PC-9 (cell line): Measurements from ENCODE around the gene CYTH3. TPM values are rescaled to one million over a fixed set of nuclear protein-coding genes. Genes with fewer than 3 reads are reported as not detected.
"Not testable (repeated sequence)": the region's sequence is repeated elsewhere in the genome, so short reads cannot be mapped to it uniquely, and the experiment has no call there.

ENCODE experiments used
- BruUV-seq: library from RNA; stranded (reverse); fragments of 400-500 nt; replicated peaks from 2 replicates; lab custom pipeline; 2021; lab: Mats Ljungman, UMichigan
- CTCF ChIA-PET: fragments of 300-600 bp; sonication (Branson Sonifier 250); formaldehyde crosslinking; loops from one replicate; lab custom pipeline; 2022; ENCODE audit warnings: antibody characterized with exemption; lab: Charles Lee
- POLR2A ChIA-PET: fragments of 300-600 bp; sonication (Branson Sonifier 250); formaldehyde crosslinking; loops from one replicate; lab custom pipeline; 2022; ENCODE audit warnings: antibody characterized with exemption; ENCODE audit not compliant: unreplicated experiment; lab: Charles Lee
- DNase-seq, 2 experiments: peaks; one replicate each; pipeline versions ENCODE4 v3.0.0 to v3.0.0-alpha.2; 2015 to 2022; ENCODE audit warnings: mixed read lengths in 1 of 2
- H2AFZ ChIP-seq: fragments of 200-600 bp; sonication (generic); 2 replicates; pipeline ENCODE4 v1.8.1; 2017; ENCODE audit warnings: antibody characterized with exemption
- H3F3A ChIP-seq: fragments of 200-600 bp; sonication (generic); 2 replicates; pipeline ENCODE4 v1.8.1; 2017; ENCODE audit warnings: antibody characterized with exemption, mild to moderate bottlenecking, low read depth; ENCODE audit not compliant: insufficient read depth
- H3K27ac ChIP-seq: fragments of 200-600 bp; sonication (generic); 2 replicates; pipeline ENCODE4 v1.6.1; 2016; ENCODE audit warnings: mixed run types
- H3K27me3 ChIP-seq: fragments of 200-600 bp; sonication (generic); 2 replicates; pipeline ENCODE4 v1.6.1; 2016; ENCODE audit warnings: low read depth, mixed run types; ENCODE audit not compliant: insufficient read depth
- H3K36me3 ChIP-seq: fragments of 200-600 bp; sonication (generic); 2 replicates; pipeline ENCODE4 v1.6.1; 2016; ENCODE audit warnings: low read depth, mixed run types
- H3K4me1 ChIP-seq: fragments of 200-600 bp; sonication (generic); replicated peaks from 2 replicates; pipeline ENCODE4 v1.6.1; 2016; ENCODE audit warnings: mixed run types; ENCODE audit not compliant: insufficient read depth
- H3K4me2 ChIP-seq: fragments of 200-600 bp; sonication (generic); 2 replicates; pipeline ENCODE4 v1.6.1; 2017; ENCODE audit warnings: mixed run types
- H3K4me3 ChIP-seq: fragments of 200-600 bp; sonication (generic); 2 replicates; pipeline ENCODE4 v1.6.1; 2016; ENCODE audit warnings: mixed run types
- H3K79me2 ChIP-seq: fragments of 200-600 bp; sonication (generic); 2 replicates; pipeline ENCODE4 v1.6.1; 2017; ENCODE audit warnings: low read depth, mixed run types
- H3K9me2 ChIP-seq: fragments of 200-600 bp; sonication (generic); 2 replicates; pipeline ENCODE4 v1.8.1; 2017; ENCODE audit warnings: mild to moderate bottlenecking; ENCODE audit not compliant: insufficient read depth
- H3K9me3 ChIP-seq: fragments of 200-600 bp; sonication (generic); 2 replicates; pipeline ENCODE4 v1.8.1; 2016; ENCODE audit warnings: low read depth; ENCODE audit not compliant: insufficient read depth
- H4K20me1 ChIP-seq: fragments of 200-600 bp; sonication (generic); 2 replicates; pipeline ENCODE4 v1.8.1; 2017; ENCODE audit not compliant: insufficient read depth
- CTCF ChIP-seq: fragments of 200-600 bp; sonication (generic); conservative IDR thresholded peaks from 2 replicates; pipeline ENCODE4 v1.6.1; 2017; ENCODE audit warnings: mixed run types, antibody characterized with exemption, mild to moderate bottlenecking, moderate library complexity
- EZH2 ChIP-seq: fragments of 200-600 bp; sonication (generic); IDR thresholded peaks from 2 replicates; pipeline ENCODE4 v1.8.0; 2017; ENCODE audit warnings: antibody characterized with exemption, low read depth
- intact Hi-C: fragments of 100-400 bp; cut with micrococcal nuclease; formaldehyde crosslinking; loops from one replicate; pipeline ENCODE4 v1.10.0; 2022; ENCODE audit not compliant: unreplicated experiment
- total RNA-seq: library from RNA; stranded (reverse); gene quantifications from 2 replicates; pipeline ENCODE4 v1.2.3, GENCODE V29; 2021

CYTH3 gene
- total RNA-seq, 1 experiment from 2014 or later: 84.4 TPM

- Histone ChIP-seq H3K9me3 (no peaks in the 10 kb centered on the region), H3K79me2 (0 out of 2 replicates have a peak, but pooled peaks cover 27% of the 10 kb centered on the region), H4K20me1 (peaks cover 11% of the 10 kb centered on the region), H3K9me2 (no peaks in the 10 kb centered on the region), H3K27me3 (no peaks in the 10 kb centered on the region), H3K27ac (no peak overlapping the region), H3K4me2 (no peak overlapping the region), H3K36me3 (no peaks in the 10 kb centered on the region), H2AFZ (no peak overlapping the region), H3F3A (peaks cover 12% of the 10 kb centered on the region; the same call in 1 of the 2 replicates), H3K4me3 (no peak overlapping the region), H3K4me1 (peaks cover 10% of the 10 kb centered on the region; the same call in 1 of the 2 replicates)
- POLR2A ChIA-PET: no interaction called here
- DNase-seq: no peak
- CTCF ChIA-PET: interaction anchor here (0.6 kb wide), 1 partner anchor 39 kb away, joined by 3 read pairs; no protein-coding TSS in a partner anchor
- no TSS peak for BruUV-seq
- TF ChIP-seq EZH2: no peak
- intact Hi-C loops: no loop called here
These were observed 43.8 kb downstream of the CYTH3 start for GRCh38 chr7:6228361-6229229.

GRCh38 chr7:6227294-6227846 lies 45.1 kb downstream of the CYTH3 start:
- Histone ChIP-seq H3K27ac (no peak overlapping the region), H3K4me1 (peaks cover 10% of the 10 kb centered on the region; the same call in 1 of the 2 replicates), H3K79me2 (peaks cover 35% of the 10 kb centered on the region; the same call in 1 of the 2 replicates), H3K36me3 (no peaks in the 10 kb centered on the region), H3F3A (peaks cover 12% of the 10 kb centered on the region; the same call in 1 of the 2 replicates), H3K9me2 (no peaks in the 10 kb centered on the region), H4K20me1 (peaks cover 11% of the 10 kb centered on the region), H3K9me3 (no peaks in the 10 kb centered on the region), H3K27me3 (no peaks in the 10 kb centered on the region), H3K4me3 (no peak overlapping the region), H2AFZ (no peak overlapping the region), H3K4me2 (no peak overlapping the region)
- ChIA-PET CTCF (no interaction called here), POLR2A (no interaction called here)
- intact Hi-C loops: no loop called here
- no peak for TF ChIP-seq EZH2
- no peak for DNase-seq
- BruUV-seq: no TSS peak

- Histone ChIP-seq H3K4me3 (no peak overlapping the region), H2AFZ (no peak overlapping the region), H3K79me2 (peaks cover 34% of the 10 kb centered on the region; the same call in 1 of the 2 replicates), H3K27me3 (no peaks in the 10 kb centered on the region), H3K27ac (no peak overlapping the region), H3K36me3 (no peaks in the 10 kb centered on the region), H3K4me2 (no peak overlapping the region), H3K4me1 (peaks cover 14% of the 10 kb centered on the region), H3F3A (peaks cover 14% of the 10 kb centered on the region; the same call in 1 of the 2 replicates), H4K20me1 (peaks cover 11% of the 10 kb centered on the region), H3K9me2 (no peaks in the 10 kb centered on the region), H3K9me3 (no peaks in the 10 kb centered on the region)
- no TSS peak for BruUV-seq
- POLR2A ChIA-PET: interaction anchor here (0.6 kb wide), 2 partner anchors 10 to 39 kb away, joined by 4 to 25 read pairs; no protein-coding TSS in a partner anchor
- TF ChIP-seq EZH2 (no peak), CTCF (no peak)
- CTCF ChIA-PET: interaction anchor here (0.6 kb wide), 1 partner anchor 229 kb away, joined by 4 read pairs; no protein-coding TSS in a partner anchor
- DNase-seq: peak; percentile 49 to 57
- intact Hi-C loops: no loop called here
These were observed 46.1 kb downstream of the CYTH3 start for GRCh38 chr7:6226194-6226799.

- POLR2A ChIA-PET, CTCF ChIA-PET, DNase-seq, H3K27me3 ChIP-seq, H3K4me3 ChIP-seq, H3K9me2 ChIP-seq, intact Hi-C loops, H4K20me1 ChIP-seq, H3K27ac ChIP-seq, H2AFZ ChIP-seq, H3K36me3 ChIP-seq, BruUV-seq, H3K9me3 ChIP-seq, H3K4me2 ChIP-seq: not testable (repeated sequence)
- H3F3A ChIP-seq: peaks cover 24% of the 10 kb centered on the region; the same call in 1 of the 2 replicates
- peaks cover 27% of the 10 kb centered on the region; the same call in 1 of the 2 replicates for H3K79me2 ChIP-seq
- H3K4me1 ChIP-seq: peaks cover 18% of the 10 kb centered on the region
These were observed 49.0 kb downstream of the CYTH3 start for GRCh38 chr7:6223411-6223810.

GRCh38 chr7:6223010-6223409 lies 49.4 kb downstream of the CYTH3 start:
- BruUV-seq, POLR2A ChIA-PET, H3K4me3 ChIP-seq, H3K36me3 ChIP-seq, H3K4me2 ChIP-seq, H3K27ac ChIP-seq, H2AFZ ChIP-seq, H3K9me2 ChIP-seq, DNase-seq, H3K27me3 ChIP-seq, intact Hi-C loops, H3K9me3 ChIP-seq, CTCF ChIA-PET, H4K20me1 ChIP-seq: not testable (repeated sequence)
- peaks cover 24% of the 10 kb centered on the region; the same call in 1 of the 2 replicates for H3F3A ChIP-seq
- H3K4me1 ChIP-seq: peaks cover 18% of the 10 kb centered on the region
- peaks cover 27% of the 10 kb centered on the region; the same call in 1 of the 2 replicates for H3K79me2 ChIP-seq
